RWPE2 (cell line): ENCODE data around the gene INTS11.
A peak's percentile ranks its signal among the peaks of the same experiment; 100 is the strongest.

ENCODE experiments used
- ATAC-seq: fragments of 200-7000 bp; cut with Tn5 transposase; 3 replicates; pipeline ENCODE4 v1.9.1; 2021; ENCODE audit warnings: low read depth
- DNase-seq: peaks from one replicate; pipeline ENCODE4 v3.0.0-alpha.2; 2020; ENCODE audit warnings: low spot score
- H3K27ac ChIP-seq: fragments of 450-650 bp; 2 replicates; pipeline ENCODE4 v1.5.1; 2017; ENCODE audit warnings: mild to moderate bottlenecking; ENCODE audit not compliant: poor library complexity, severe bottlenecking
- H3K27me3 ChIP-seq: fragments of 250-450 bp; sonication (Bioruptor Pico); 2 replicates; pipeline ENCODE4 v1.5.1; 2021; ENCODE audit warnings: mild to moderate bottlenecking, moderate library complexity; ENCODE audit not compliant: insufficient read depth, poor library complexity, severe bottlenecking
- H3K36me3 ChIP-seq: fragments of 250-450 bp; sonication (Bioruptor Pico); 2 replicates; pipeline ENCODE4 v1.5.1; 2020; ENCODE audit warnings: low read depth, mild to moderate bottlenecking, moderate library complexity
- H3K4me1 ChIP-seq: fragments of 250-450 bp; sonication (Bioruptor Pico); 2 replicates; pipeline ENCODE4 v1.5.1; 2021; ENCODE audit warnings: mild to moderate bottlenecking, moderate library complexity; ENCODE audit not compliant: insufficient read depth, poor library complexity, severe bottlenecking
- H3K4me3 ChIP-seq: fragments of 250-450 bp; sonication (Bioruptor Pico); 2 replicates; pipeline ENCODE4 v1.5.1; 2021; ENCODE audit warnings: mild to moderate bottlenecking, moderate library complexity; ENCODE audit not compliant: severe bottlenecking
- H3K9me3 ChIP-seq: fragments of 250-450 bp; sonication (Bioruptor Pico); 2 replicates; pipeline ENCODE4 v1.5.1; 2021; ENCODE audit warnings: mild to moderate bottlenecking, moderate library complexity; ENCODE audit not compliant: severe bottlenecking
- CTCF ChIP-seq: fragments of 450-650 bp; IDR thresholded peaks from one replicate; pipeline ENCODE4 v1.5.1; 2017; ENCODE audit warnings: mild to moderate bottlenecking, moderate library complexity; ENCODE audit not compliant: poor library complexity, severe bottlenecking

The INTS11 gene

GRCh38 chr1:1326075-1326605, 1.7 kb upstream of the INTS11 start:
- H3K27ac ChIP-seq = peak overlapping the region; percentile 72
- ATAC-seq (no peak), DNase-seq (no peak)
- H3K36me3 ChIP-seq = peaks cover 5% of the 10 kb centered on the region; the same call in 1 of the 2 replicates
- TF ChIP-seq CTCF = no peak
- H3K4me1 ChIP-seq = peaks cover 6% of the 10 kb centered on the region
- H3K27me3 ChIP-seq = no peaks in the 10 kb centered on the region
- H3K4me3 ChIP-seq = peak overlapping the region; percentile 100
- H3K9me3 ChIP-seq = no peaks in the 10 kb centered on the region

DNA sequence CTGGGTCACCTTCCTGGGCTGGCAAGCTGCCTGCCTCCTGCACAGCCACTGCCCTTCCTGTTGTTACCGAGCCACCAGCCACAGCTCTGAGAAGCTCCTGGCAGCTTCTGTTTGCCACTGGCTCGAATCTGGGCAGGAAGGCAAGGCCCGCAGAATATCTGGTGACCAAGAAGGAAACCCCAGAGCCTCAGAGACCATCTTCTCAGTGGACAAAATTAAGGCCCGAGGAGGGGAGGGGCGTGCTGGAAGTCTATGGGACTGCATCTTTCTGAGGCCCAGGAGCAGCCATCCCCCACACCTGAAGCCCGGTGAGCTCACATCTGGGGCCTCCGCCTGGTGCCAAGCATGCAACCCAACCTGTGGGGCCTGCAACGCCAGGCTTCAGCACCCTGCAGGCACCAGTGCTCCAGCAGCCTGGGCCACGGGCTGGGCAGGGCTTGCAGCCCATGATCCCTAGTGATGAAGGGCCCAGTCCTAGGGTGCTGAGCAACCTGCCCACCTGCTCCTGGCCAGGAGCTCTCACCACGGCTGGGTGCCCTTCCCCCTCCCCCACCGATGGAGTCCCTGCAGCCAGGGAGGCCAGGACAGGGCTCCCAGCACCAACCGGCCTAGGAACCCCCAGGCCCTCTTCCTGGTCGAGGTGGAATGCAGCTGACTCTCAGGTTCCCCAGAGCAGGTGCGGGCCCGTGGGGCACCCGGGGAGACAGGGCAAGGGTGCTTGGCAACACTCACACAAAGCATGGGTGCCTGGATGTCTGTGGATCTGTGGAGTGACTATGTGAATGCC, 1.0 kb upstream of the INTS11 start:
- H3K27me3 ChIP-seq = no peaks in the 10 kb centered on the region
- peak overlapping the region; percentile 100 for H3K4me3 ChIP-seq
- DNase-seq (no peak), ATAC-seq (peak; percentile 16)
- H3K27ac ChIP-seq = peak overlapping the region; percentile 72
- no peaks in the 10 kb centered on the region for H3K4me1 ChIP-seq
- peaks cover 10% of the 10 kb centered on the region for H3K36me3 ChIP-seq
- no peak for TF ChIP-seq CTCF
- H3K9me3 ChIP-seq = no peaks in the 10 kb centered on the region

DNA sequence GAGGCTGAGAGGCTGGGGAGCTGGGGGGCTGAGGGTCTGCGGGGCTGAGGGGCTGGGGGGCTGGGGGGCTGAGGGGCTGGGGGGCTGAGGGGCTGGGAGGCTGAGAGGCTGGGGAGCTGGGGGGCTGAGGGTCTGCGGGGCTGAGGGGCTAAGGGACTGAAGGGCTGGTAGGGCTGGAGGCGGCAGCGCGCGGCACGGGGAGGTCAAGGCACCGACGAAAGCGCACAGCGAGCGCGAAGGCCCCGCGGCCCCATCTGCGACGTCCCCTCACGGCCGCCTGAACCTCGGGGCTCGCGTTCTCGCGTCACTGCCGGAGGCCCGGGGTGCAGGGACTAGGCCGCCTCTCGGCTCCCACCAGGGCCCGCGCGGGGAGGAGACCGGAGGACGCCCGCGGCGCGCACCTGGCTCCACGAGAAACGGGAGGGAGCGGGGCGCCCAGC, 356 bp downstream of the INTS11 start:
- H3K9me3 ChIP-seq = no peaks in the 10 kb centered on the region
- TF ChIP-seq CTCF = no peak
- H3K36me3 ChIP-seq = peaks cover 24% of the 10 kb centered on the region
- no peaks in the 10 kb centered on the region for H3K27me3 ChIP-seq
- peak overlapping the region; percentile 100 for H3K4me3 ChIP-seq
- DNase-seq = no peak
- H3K27ac ChIP-seq = peak overlapping the region; percentile 72
- no peaks in the 10 kb centered on the region for H3K4me1 ChIP-seq
- ATAC-seq = peak; percentile 8; the same call in 2 of the 3 replicates

- Histone ChIP-seq H3K4me1 (peaks cover 4% of the 10 kb centered on the region), H3K9me3 (no peaks in the 10 kb centered on the region), H3K27ac (no peak overlapping the region), H3K4me3 (no peak overlapping the region), H3K36me3 (peaks cover 29% of the 10 kb centered on the region), H3K27me3 (no peaks in the 10 kb centered on the region)
- ATAC-seq = no peak
- no peak for DNase-seq
- TF ChIP-seq CTCF = no peak
Observed at GRCh38 chr1:1322952-1323351, 1.5 kb downstream of the INTS11 start.

GRCh38 chr1:1322418-1322817, 2.0 kb downstream of the INTS11 start:
- Histone ChIP-seq H3K36me3 (peaks cover 34% of the 10 kb centered on the region), H3K4me3 (no peak overlapping the region), H3K27ac (no peak overlapping the region), H3K4me1 (peaks cover 6% of the 10 kb centered on the region), H3K27me3 (no peaks in the 10 kb centered on the region), H3K9me3 (no peaks in the 10 kb centered on the region)
- DNase-seq (no peak), ATAC-seq (no peak)
- no peak for TF ChIP-seq CTCF
